ENCODE measurements around the gene DEK.

DNA sequence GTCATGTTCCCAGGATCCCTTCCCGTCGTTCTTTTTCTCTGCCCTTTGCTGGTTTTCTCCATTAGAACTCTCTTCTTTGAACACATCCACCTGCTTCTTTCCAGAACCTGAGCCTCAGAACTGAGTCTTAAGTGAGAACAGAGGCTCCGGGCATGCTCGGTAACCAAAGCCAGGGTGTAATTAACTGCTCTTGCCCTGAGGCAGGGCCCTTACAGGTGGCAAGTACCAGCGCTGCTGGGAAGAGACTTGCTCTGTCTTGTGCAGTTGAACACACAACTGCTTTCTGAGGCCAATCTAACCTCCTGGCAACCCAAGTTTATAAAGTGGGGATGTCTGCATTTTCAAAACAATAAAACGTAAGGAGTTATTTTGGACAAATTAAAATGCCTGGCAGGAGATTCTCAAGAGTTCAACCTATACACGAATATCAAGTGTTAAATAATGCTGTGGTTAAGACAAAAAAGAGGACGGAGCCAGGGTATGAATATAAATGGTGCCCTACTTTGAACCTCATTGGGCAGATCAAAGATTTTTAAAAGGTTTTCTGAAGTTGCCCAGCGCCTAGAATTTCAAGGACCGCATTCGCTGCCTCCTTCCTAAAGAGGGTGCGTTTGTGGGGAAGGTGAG, 12.4 kb upstream of the DEK start:
- TF ChIP-seq, protein P1, sequence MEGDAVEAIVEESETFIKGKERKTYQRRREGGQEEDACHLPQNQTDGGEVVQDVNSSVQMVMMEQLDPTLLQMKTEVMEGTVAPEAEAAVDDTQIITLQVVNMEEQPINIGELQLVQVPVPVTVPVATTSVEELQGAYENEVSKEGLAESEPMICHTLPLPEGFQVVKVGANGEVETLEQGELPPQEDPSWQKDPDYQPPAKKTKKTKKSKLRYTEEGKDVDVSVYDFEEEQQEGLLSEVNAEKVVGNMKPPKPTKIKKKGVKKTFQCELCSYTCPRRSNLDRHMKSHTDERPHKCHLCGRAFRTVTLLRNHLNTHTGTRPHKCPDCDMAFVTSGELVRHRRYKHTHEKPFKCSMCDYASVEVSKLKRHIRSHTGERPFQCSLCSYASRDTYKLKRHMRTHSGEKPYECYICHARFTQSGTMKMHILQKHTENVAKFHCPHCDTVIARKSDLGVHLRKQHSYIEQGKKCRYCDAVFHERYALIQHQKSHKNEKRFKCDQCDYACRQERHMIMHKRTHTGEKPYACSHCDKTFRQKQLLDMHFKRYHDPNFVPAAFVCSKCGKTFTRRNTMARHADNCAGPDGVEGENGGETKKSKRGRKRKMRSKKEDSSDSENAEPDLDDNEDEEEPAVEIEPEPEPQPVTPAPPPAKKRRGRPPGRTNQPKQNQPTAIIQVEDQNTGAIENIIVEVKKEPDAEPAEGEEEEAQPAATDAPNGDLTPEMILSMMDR (IDR thresholded peaks at IDR 0.05; ENCODE audit: insufficient read depth, low read length) = no peak
- no peak for TF ChIP-seq POLR2AphosphoS5 (IDR thresholded peaks at IDR 0.05; ENCODE audit: low read depth)
